Hepatocyte (in vitro differentiated cells): ENCODE data around the gene CLTA. TPM values are rescaled to one million over a fixed set of nuclear protein-coding genes. Genes with fewer than 3 reads are reported as not detected.
A peak's percentile ranks its signal among the peaks of the same experiment; 100 is the strongest.
"Not testable (repeated sequence)": the region's sequence is repeated elsewhere in the genome, so short reads cannot be mapped to it uniquely, and the experiment has no call there.

Source experiments
- DNase-seq: peaks from one replicate; pipeline ENCODE4 v3.0.0-alpha.2; 2016; ENCODE audit warnings: low spot score
- H2AFZ ChIP-seq: fragments of 200-600 bp; sonication (generic); 2 replicates; pipeline ENCODE4 v1.6.0; 2016; ENCODE audit warnings: antibody characterized with exemption, mild to moderate bottlenecking
- H3K27ac ChIP-seq: fragments of 200-600 bp; sonication (generic); 2 replicates; pipeline ENCODE4 v1.5.1; 2016; ENCODE audit warnings: mild to moderate bottlenecking
- H3K27me3 ChIP-seq: fragments of 200-600 bp; sonication (generic); 2 replicates; pipeline ENCODE4 v1.6.1; 2016
- H3K36me3 ChIP-seq: fragments of 200-600 bp; sonication (generic); replicated peaks from 2 replicates; pipeline ENCODE4 v1.5.1; 2016; ENCODE audit warnings: low read depth; ENCODE audit not compliant: insufficient read depth
- H3K4me1 ChIP-seq: fragments of 200-600 bp; sonication (generic); 2 replicates; pipeline ENCODE4 v1.5.1; 2016; ENCODE audit warnings: mild to moderate bottlenecking, moderate library complexity; ENCODE audit not compliant: insufficient read depth
- H3K4me2 ChIP-seq: fragments of 200-600 bp; sonication (generic); 2 replicates; pipeline ENCODE4 v1.6.0; 2016
- H3K4me3 ChIP-seq: fragments of 200-600 bp; sonication (generic); 2 replicates; pipeline ENCODE4 v1.5.1; 2016; ENCODE audit warnings: mild to moderate bottlenecking
- H3K79me2 ChIP-seq: fragments of 200-600 bp; sonication (generic); 2 replicates; pipeline ENCODE4 v1.6.0; 2017; ENCODE audit warnings: mild to moderate bottlenecking
- H3K9me2 ChIP-seq: fragments of 200-600 bp; sonication (generic); replicated peaks from 2 replicates; pipeline ENCODE4 v1.6.0; 2017; ENCODE audit warnings: mild to moderate bottlenecking; ENCODE audit not compliant: insufficient read depth
- H3K9me3 ChIP-seq: fragments of 200-600 bp; sonication (generic); 2 replicates; pipeline ENCODE4 v1.5.1; 2016; ENCODE audit warnings: low read depth, mild to moderate bottlenecking
- H4K20me1 ChIP-seq: fragments of 200-600 bp; sonication (generic); 2 replicates; pipeline ENCODE4 v1.6.0; 2016; ENCODE audit warnings: mild to moderate bottlenecking; ENCODE audit not compliant: insufficient read depth, poor library complexity, severe bottlenecking
- CTCF ChIP-seq: fragments of 200-600 bp; sonication (generic); IDR thresholded peaks from 2 replicates; pipeline ENCODE4 v1.5.1; 2016; ENCODE audit warnings: antibody characterized with exemption, mild to moderate bottlenecking; ENCODE audit not compliant: poor library complexity
- EZH2 ChIP-seq: fragments of 200-600 bp; sonication (generic); IDR thresholded peaks from 2 replicates; pipeline ENCODE4 v1.6.1; 2016; ENCODE audit warnings: antibody characterized with exemption, mild to moderate bottlenecking, borderline replicate concordance
- EZH2phosphoT487 ChIP-seq: fragments of 200-600 bp; sonication (generic); IDR thresholded peaks from one replicate; pipeline ENCODE4 v1.6.1; 2018; ENCODE audit warnings: antibody characterized with exemption, mild to moderate bottlenecking, low read depth, moderate library complexity; ENCODE audit not compliant: unreplicated experiment, severe bottlenecking
- whole genome bisulfite sequencing: methylation state at CpG from one replicate; pipeline ENCODE4 v1.1.6; 2016; ENCODE audit warnings: low lambda C conversion rate; ENCODE audit errors: missing lambda C conversion rate; 5-methylcytosine and 5-hydroxymethylcytosine counted together
- polyA plus RNA-seq: library from polyadenylated mRNA; unstranded; fragments of >200 nt; fragmentation: Nextera tagmentation; extraction: Ambion mirVana; gene quantifications from 2 replicates; pipeline ENCODE4 v1.2.1, GENCODE V29; 2016
- total RNA-seq: library from RNA; depleted of rRNA; stranded (reverse); fragments of >200 nt; gene quantifications from 2 replicates; pipeline ENCODE4 v1.2.3, GENCODE V29; 2014

The CLTA gene
- total and polyA plus RNA-seq, 2 experiments from 2014 or later: 283 to 317 TPM

- H3K4me3 ChIP-seq, H3K9me3 ChIP-seq, H4K20me1 ChIP-seq, H3K4me1 ChIP-seq, H3K4me2 ChIP-seq, H2AFZ ChIP-seq, DNase-seq, H3K27ac ChIP-seq, H3K9me2 ChIP-seq, H3K27me3 ChIP-seq, H3K36me3 ChIP-seq: not testable (repeated sequence)
- 100% methylated on average over 3 of the region's 3 CpGs for WGBS
- H3K79me2 ChIP-seq: peaks cover 12% of the 10 kb centered on the region
These were observed 49.0 kb downstream of the CLTA start for GRCh38 chr9:36239675-36240074.

GRCh38 chr9:36245906-36246305 lies 55.2 kb downstream of the CLTA start:
- H3K36me3 ChIP-seq: no peaks in the 10 kb centered on the region
- no peak overlapping the region for H3K27ac ChIP-seq
- H3K4me1 ChIP-seq: no peaks in the 10 kb centered on the region
- no peak for DNase-seq
- TF ChIP-seq EZH2 (no peak), CTCF (no peak), EZH2phosphoT487 (no peak)
- H3K79me2 ChIP-seq: peaks cover 28% of the 10 kb centered on the region
- peaks cover 11% of the 10 kb centered on the region for H4K20me1 ChIP-seq
- no peaks in the 10 kb centered on the region for H3K9me2 ChIP-seq
- no peak overlapping the region for H3K4me2 ChIP-seq
- H2AFZ ChIP-seq: no peak overlapping the region
- no peaks in the 10 kb centered on the region for H3K9me3 ChIP-seq
- no peak overlapping the region for H3K4me3 ChIP-seq
- WGBS: 94% methylated on average over 6 of the region's 6 CpGs
- no peaks in the 10 kb centered on the region for H3K27me3 ChIP-seq

- Histone ChIP-seq H3K9me3 (no peaks in the 10 kb centered on the region), H3K4me1 (no peaks in the 10 kb centered on the region), H4K20me1 (peaks cover 16% of the 10 kb centered on the region), H3K27me3 (no peaks in the 10 kb centered on the region), H3K4me2 (no peak overlapping the region), H3K36me3 (no peaks in the 10 kb centered on the region), H3K27ac (no peak overlapping the region), H3K9me2 (no peaks in the 10 kb centered on the region), H2AFZ (no peak overlapping the region), H3K4me3 (no peak overlapping the region), H3K79me2 (peaks cover 42% of the 10 kb centered on the region)
- 94% methylated on average over 3 of the region's 3 CpGs for WGBS
- no peak for DNase-seq
- TF ChIP-seq EZH2: no peak
- TF ChIP-seq EZH2phosphoT487: no peak
- TF ChIP-seq CTCF: no peak
These were observed 56.6 kb downstream of the CLTA start for GRCh38 chr9:36247356-36247755.

- DNase-seq: peak; percentile 44
- not testable (repeated sequence) for H3K4me1 ChIP-seq, H3K36me3 ChIP-seq, H3K27me3 ChIP-seq, H3K4me2 ChIP-seq, H3K4me3 ChIP-seq, H3K9me2 ChIP-seq, H3K27ac ChIP-seq, H2AFZ ChIP-seq, H3K9me3 ChIP-seq
- TF ChIP-seq CTCF: peak; percentile 51
- H4K20me1 ChIP-seq: peaks cover 16% of the 10 kb centered on the region
- 84% methylated on average over 8 of the region's 8 CpGs for WGBS
- peaks cover 47% of the 10 kb centered on the region for H3K79me2 ChIP-seq
These were observed 57.3 kb downstream of the CLTA start for GRCh38 chr9:36248061-36248460.
